Gastrocnemius medialis (tissue), 4 donors: ENCODE measurements around the gene TMEM223. TPM values are rescaled to one million over a fixed set of nuclear protein-coding genes. Genes with fewer than 3 reads are reported as not detected.
"Not testable (repeated sequence)": the region's sequence is repeated elsewhere in the genome, so short reads cannot be mapped to it uniquely, and the experiment has no call there.

Experiments used
- ATAC-seq, 2 donors: fragments of 150-250 bp; one replicate each; pipeline ENCODE4 v1.9.1; 2016
- DNase-seq, 2 donors: peaks; one replicate each; pipeline ENCODE4 v3.0.0-alpha.2; 2019
- H3K27ac ChIP-seq, 4 donors: fragments of 200-600 bp; sonication (generic); 1 replicate in 1 of 4; 2 replicates in 3 of 4; pipeline ENCODE4 v1.5.1; 2016 to 2018; ENCODE audit warnings: mild to moderate bottlenecking in 2 of 4, moderate library complexity in 1 of 4
- H3K27me3 ChIP-seq, 3 donors: fragments of 200-600 bp; sonication (generic) in 2 of 3; 1 replicate in 1 of 3; 2 replicates in 2 of 3; pipeline versions ENCODE4 v1.5.1 to v1.6.0; 2016 to 2019; ENCODE audit warnings: mild to moderate bottlenecking in 1 of 3, moderate library complexity in 1 of 3
- H3K36me3 ChIP-seq, 2 donors: fragments of 200-600 bp; sonication (generic) in 1 of 2; one replicate each; pipeline ENCODE4 v1.5.1; 2017 to 2018
- H3K4me1 ChIP-seq, 2 donors: fragments of 200-600 bp; sonication (generic) in 1 of 2; one replicate each; pipeline ENCODE4 v1.5.1; 2016 to 2017; ENCODE audit warnings: mild to moderate bottlenecking in 2 of 2
- H3K4me3 ChIP-seq, 4 donors: fragments of 200-600 bp; sonication (generic) in 3 of 4; 1 replicate in 1 of 4; 2 replicates in 3 of 4; pipeline ENCODE4 v1.5.1; 2016 to 2019; ENCODE audit warnings: mild to moderate bottlenecking in 2 of 4
- H3K9me3 ChIP-seq, 3 donors: fragments of 200-600 bp; sonication (generic) in 2 of 3; 1 replicate in 1 of 3; 2 replicates in 2 of 3; pipeline ENCODE4 v1.5.1; 2016 to 2019
- POLR2A ChIP-seq, 2 donors: fragments of 450-650 bp; IDR thresholded peaks; one replicate each; pipeline ENCODE4 v1.6.1; 2017; ENCODE audit warnings: antibody characterized with exemption in 2 of 2, mild to moderate bottlenecking in 2 of 2, moderate library complexity in 2 of 2
- in situ Hi-C, 4 donors: fragments of 200-750 bp; cut with MboI; loops; one replicate each; pipeline versions ENCODE4 v1.15.0 to v1.8.0; 2017; ENCODE audit warnings: low sequenced_read_pairs in 4 of 4
- intact Hi-C: fragments of 100-400 bp; cut with DNase I; formaldehyde crosslinking; loops from one replicate; pipeline ENCODE4 v1.15.1; 2023; ENCODE audit warnings: low total_unique reads
- total RNA-seq, 4 donors: library from RNA; depleted of rRNA; stranded (reverse); fragments of >200 nt; gene quantifications; one replicate each; pipeline versions ENCODE4 v1.1.0 to v1.2.3, GENCODE V29; 2016
- TF ChIP-seq, protein P1 (sequence below), 5 experiments: fragments of 450-650 bp in 3 of 5; fragments of 200-600 bp in 2 of 5; sonication (generic) in 2 of 5; IDR thresholded peaks in 4 of 5; conservative IDR thresholded peaks in 1 of 5; 1 replicate in 4 of 5; 2 replicates in 1 of 5; pipeline ENCODE4 v1.5.1; 2016 to 2019; ENCODE audit warnings: antibody characterized with exemption in 5 of 5, mild to moderate bottlenecking in 3 of 5, moderate library complexity in 3 of 5

Gene TMEM223, protein sequence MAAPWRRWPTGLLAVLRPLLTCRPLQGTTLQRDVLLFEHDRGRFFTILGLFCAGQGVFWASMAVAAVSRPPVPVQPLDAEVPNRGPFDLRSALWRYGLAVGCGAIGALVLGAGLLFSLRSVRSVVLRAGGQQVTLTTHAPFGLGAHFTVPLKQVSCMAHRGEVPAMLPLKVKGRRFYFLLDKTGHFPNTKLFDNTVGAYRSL
- 10 to 100 TPM; 17.1 to 41.6 (median 23.8) TPM for total RNA-seq

DNA sequence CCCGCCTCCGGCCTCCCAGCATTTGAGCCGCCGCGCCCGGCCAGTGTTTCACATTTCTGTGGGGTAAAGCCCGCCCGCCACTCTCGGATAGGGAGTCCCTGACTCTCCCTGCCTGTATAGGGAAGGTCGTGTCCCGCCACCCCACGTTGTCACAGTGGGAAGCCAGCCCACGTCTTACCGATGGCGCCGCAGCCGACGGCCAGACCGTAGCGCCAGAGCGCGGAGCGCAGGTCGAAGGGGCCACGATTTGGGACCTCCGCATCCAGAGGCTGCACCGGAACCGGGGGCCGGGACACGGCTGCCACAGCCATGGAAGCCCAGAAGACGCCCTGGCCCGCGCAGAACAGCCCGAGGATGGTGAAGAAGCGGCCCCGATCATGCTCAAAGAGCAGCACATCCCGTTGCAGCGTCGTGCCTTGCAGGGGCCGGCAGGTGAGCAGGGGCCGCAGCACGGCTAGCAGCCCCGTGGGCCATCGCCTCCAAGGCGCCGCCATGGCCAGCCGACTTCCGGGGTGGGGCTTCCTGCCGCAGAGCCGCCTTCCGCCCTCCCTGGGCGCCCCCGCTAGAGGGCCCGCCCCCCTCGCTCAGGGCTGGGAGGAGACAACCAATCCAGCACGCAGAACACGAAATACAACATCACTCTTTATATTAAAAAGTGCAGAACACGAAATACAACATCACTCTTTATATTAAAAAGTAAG lies at the start of gene TMEM223:
Gene TMEM223, minus strand, starts transcription at position 506 of the 701 bp plus-strand sequence. Its CDS starts 12 bp downstream, at position 494.
- intact Hi-C loops = no loop called here
- H3K4me3 ChIP-seq = peak within 1 kb of the TSS; percentile 75 to 95 (median 86)
- in situ Hi-C loops = no loop called here
- DNase-seq = peak; percentile 64 to 78
- H3K9me3 ChIP-seq = no peaks in the 10 kb centered on the region
- no peaks in the 10 kb centered on the region for H3K27me3 ChIP-seq
- TF ChIP-seq POLR2A (IDR thresholded peaks at IDR 0.05) = peak; percentile 35 to 49
- TF ChIP-seq, protein P1, sequence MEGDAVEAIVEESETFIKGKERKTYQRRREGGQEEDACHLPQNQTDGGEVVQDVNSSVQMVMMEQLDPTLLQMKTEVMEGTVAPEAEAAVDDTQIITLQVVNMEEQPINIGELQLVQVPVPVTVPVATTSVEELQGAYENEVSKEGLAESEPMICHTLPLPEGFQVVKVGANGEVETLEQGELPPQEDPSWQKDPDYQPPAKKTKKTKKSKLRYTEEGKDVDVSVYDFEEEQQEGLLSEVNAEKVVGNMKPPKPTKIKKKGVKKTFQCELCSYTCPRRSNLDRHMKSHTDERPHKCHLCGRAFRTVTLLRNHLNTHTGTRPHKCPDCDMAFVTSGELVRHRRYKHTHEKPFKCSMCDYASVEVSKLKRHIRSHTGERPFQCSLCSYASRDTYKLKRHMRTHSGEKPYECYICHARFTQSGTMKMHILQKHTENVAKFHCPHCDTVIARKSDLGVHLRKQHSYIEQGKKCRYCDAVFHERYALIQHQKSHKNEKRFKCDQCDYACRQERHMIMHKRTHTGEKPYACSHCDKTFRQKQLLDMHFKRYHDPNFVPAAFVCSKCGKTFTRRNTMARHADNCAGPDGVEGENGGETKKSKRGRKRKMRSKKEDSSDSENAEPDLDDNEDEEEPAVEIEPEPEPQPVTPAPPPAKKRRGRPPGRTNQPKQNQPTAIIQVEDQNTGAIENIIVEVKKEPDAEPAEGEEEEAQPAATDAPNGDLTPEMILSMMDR (IDR thresholded peaks at IDR 0.05 in 4 of 5, conservative IDR thresholded peaks at IDR 0.05 in 1 of 5) = peak in 4 of 5 experiments; percentile 22 to 44 (median 31)
- peaks cover 3 to 58% of the 10 kb centered on the region in 2 donors for H3K36me3 ChIP-seq
- ATAC-seq = peak; percentile 34 to 48
- H3K4me1 ChIP-seq = peaks cover 31 to 38% of the 10 kb centered on the region in 2 donors
- peak within 1 kb of the TSS; percentile 73 to 90 (median 80) for H3K27ac ChIP-seq

DNA sequence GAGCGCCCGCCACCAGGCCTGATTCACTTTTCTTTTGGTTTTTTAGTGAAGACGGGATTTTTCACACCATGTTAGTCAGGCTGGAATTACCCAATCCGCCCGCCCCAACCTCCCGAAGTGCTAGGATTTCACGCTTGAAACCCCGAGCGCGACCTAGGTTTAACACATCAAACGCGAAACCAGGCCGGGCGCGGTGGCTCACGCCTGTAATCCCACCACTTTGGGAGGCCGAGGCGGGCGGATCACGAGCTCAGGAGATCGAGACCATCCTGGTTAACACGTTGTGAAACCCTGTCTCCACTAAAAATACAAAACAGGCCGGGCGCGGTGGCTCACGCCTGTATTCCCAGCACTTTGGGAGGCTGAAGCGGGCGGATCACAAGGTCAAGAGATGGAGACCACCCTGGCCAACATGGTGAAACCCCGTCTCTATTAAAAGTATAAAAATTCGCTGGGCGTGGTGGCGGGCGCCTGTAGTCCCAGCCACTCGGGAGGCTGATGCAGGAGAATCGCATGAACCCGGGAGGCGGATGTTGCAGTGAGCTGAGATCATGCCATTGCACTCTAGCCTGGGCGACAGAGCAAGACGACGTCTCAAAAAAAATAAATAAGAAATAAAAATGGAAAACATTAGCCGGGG lies 49.0 kb upstream of the TMEM223 start:
- H3K4me1 ChIP-seq = peaks cover 20% of the 10 kb centered on the region in 2 donors
- DNase-seq (peak; percentile 41 to 69), ATAC-seq (peak; percentile 9 to 15)
- H3K27me3 ChIP-seq, in situ Hi-C loops, H3K36me3 ChIP-seq, H3K9me3 ChIP-seq: not testable (repeated sequence)
- peak overlapping the region; percentile 82 to 100 (median 96) for H3K4me3 ChIP-seq
- intact Hi-C loops = loop anchor here (1.0 to 5.0 kb wide), 4 partner anchors 9 to 294 kb away; partner anchors contain the start of genes AHNAK, BSCL2, GNG3 and NXF1
- peak overlapping the region; percentile 97 to 99 (median 98) for H3K27ac ChIP-seq

DNA sequence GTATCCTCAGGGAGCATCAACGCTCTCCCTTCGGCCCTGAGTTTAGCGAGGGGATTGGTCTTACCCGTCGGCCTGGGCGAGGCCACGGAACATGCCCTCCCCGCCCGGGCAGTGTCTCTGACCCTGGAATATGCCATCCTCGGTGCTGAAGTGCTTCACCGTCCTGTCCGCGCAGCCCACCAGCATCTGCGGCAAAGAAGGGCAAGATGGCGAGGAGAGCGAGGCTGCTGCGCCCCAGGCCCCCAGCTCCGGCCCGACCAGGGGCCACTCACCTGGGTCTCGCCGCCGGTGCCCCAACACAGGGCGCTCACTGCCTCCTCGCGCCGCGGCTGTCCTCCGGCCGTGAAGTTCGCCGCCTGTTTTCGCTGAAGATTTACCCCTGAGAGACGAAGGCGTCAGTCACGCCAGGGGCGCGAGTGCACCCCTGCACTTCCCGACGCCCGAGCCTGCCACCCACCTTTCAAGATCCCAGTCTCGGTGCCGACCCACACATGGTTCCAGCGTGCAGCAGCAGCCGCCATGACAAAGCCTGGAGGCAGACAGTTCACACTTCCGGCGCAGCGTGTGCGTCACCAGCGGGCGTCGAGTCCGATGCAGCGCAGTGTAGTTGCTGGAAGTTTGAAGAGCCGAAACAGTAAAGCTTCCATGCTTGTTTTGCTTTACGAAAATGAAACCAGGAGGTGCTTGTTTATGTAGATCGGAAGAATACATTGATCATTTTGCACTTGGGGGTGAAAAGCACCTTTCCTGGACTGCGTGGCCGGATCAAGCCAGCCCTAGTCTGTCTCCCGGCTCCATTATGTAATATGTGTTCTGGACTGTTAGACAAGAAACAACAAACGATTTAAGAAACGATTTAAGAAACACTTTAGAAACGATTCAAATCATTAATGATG lies 47.5 kb upstream of the TMEM223 start, which contains the start of gene WDR74:
Gene WDR74, minus strand, starts transcription at position 541 of the 896 bp plus-strand sequence. Its CDS starts 20 bp downstream, at position 521.
- peak; percentile 85 to 89 for DNase-seq
- H3K4me3 ChIP-seq = peak within 1 kb of the TSS; percentile 82 to 100 (median 96)
- in situ Hi-C loops (no loop called here), intact Hi-C loops (no loop called here)
- TF ChIP-seq POLR2A (IDR thresholded peaks at IDR 0.05) = peak; percentile 70 to 79
- TF ChIP-seq, protein P1 (IDR thresholded peaks at IDR 0.05 in 4 of 5, conservative IDR thresholded peaks at IDR 0.05 in 1 of 5) = no peak
- ATAC-seq = peak; percentile 61 to 63
- H3K27me3 ChIP-seq = no peaks in the 10 kb centered on the region
- peaks cover 0 to 24% of the 10 kb centered on the region in 2 donors for H3K36me3 ChIP-seq
- H3K4me1 ChIP-seq = peaks cover 20% of the 10 kb centered on the region in 2 donors
- H3K27ac ChIP-seq = peak within 1 kb of the TSS; percentile 97 to 99 (median 98)
- H3K9me3 ChIP-seq = no peaks in the 10 kb centered on the region

DNA sequence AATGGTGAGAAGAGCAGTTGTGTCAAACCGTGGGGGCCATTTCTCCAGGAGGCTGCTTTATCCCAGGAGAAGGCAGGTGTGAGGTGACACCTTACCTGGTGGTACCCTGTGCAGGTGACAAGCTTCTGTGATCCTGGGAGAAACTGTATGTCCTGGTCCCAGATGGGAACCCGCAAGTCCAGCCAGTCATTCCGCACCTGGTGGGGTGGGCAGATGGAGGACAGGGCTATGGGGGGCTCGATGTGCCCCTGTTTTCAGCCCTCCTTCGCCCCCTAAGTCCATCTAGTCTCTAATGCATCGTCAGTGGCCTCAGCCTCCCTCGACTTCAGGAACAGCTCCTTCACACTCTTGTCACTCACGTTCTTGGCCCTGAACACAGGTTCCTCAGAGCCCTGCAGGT lies 43.5 kb upstream of the TMEM223 start:
- no peaks in the 10 kb centered on the region for H3K9me3 ChIP-seq
- H3K4me1 ChIP-seq = peaks cover 25 to 33% of the 10 kb centered on the region in 2 donors
- no peak overlapping the region for H3K27ac ChIP-seq
- TF ChIP-seq, protein P1 (IDR thresholded peaks at IDR 0.05 in 4 of 5, conservative IDR thresholded peaks at IDR 0.05 in 1 of 5) = no peak
- no peak for TF ChIP-seq POLR2A (IDR thresholded peaks at IDR 0.05)
- ATAC-seq = no peak
- no peak overlapping the region for H3K4me3 ChIP-seq
- in situ Hi-C loops (no loop called here), intact Hi-C loops (no loop called here)
- DNase-seq = no peak
- no peaks in the 10 kb centered on the region for H3K27me3 ChIP-seq
- H3K36me3 ChIP-seq = peaks cover 0 to 34% of the 10 kb centered on the region in 2 donors
